ENCODE measurements around the gene ATRNL1. TPM values are rescaled to one million over a fixed set of nuclear protein-coding genes. Genes with fewer than 3 reads are reported as not detected.

ATRNL1 gene
- total RNA-seq, 1 donor from 2014 or later = 0.77 TPM

GRCh38 chr10:115593060-115593459 is 499.9 kb downstream of the ATRNL1 start:
- no peak for DNase-seq (ENCODE audit: low read depth in 2 of 2)

- no peak for DNase-seq (ENCODE audit: low read depth in 2 of 2)
Measured at GRCh38 chr10:115604627-115605026, 511.5 kb downstream of the ATRNL1 start.

- no peak for DNase-seq (ENCODE audit: low read depth in 2 of 2)
Measured at GRCh38 chr10:115606086-115606485, 512.9 kb downstream of the ATRNL1 start.

- DNase-seq (ENCODE audit: low read depth in 2 of 2) = no peak
Measured at GRCh38 chr10:115606741-115607140, 513.6 kb downstream of the ATRNL1 start.

GRCh38 chr10:115624448-115624847 is 531.3 kb downstream of the ATRNL1 start:
- no peak for DNase-seq (ENCODE audit: low read depth in 2 of 2)

GRCh38 chr10:115628616-115629015 is 535.5 kb downstream of the ATRNL1 start:
- DNase-seq (ENCODE audit: low read depth in 2 of 2) = no peak

- DNase-seq (ENCODE audit: low read depth in 2 of 2) = no peak
Measured at GRCh38 chr10:115638246-115638645, 545.1 kb downstream of the ATRNL1 start.

GRCh38 chr10:115649217-115649616 is 556.1 kb downstream of the ATRNL1 start:
- DNase-seq (ENCODE audit: low read depth in 2 of 2) = no peak

- DNase-seq (ENCODE audit: low read depth in 2 of 2) = no peak
Measured at GRCh38 chr10:115653473-115653872, 560.3 kb downstream of the ATRNL1 start.

- no peak for DNase-seq (ENCODE audit: low read depth in 2 of 2)
Measured at GRCh38 chr10:115654961-115655360, 561.8 kb downstream of the ATRNL1 start.

GRCh38 chr10:115657161-115657860 is 564.1 kb downstream of the ATRNL1 start:
- DNase-seq (ENCODE audit: low read depth in 2 of 2) = no peak

- no peak for DNase-seq (ENCODE audit: low read depth in 2 of 2)
Measured at GRCh38 chr10:115659616-115660015, 566.5 kb downstream of the ATRNL1 start.

- DNase-seq (ENCODE audit: low read depth in 2 of 2) = no peak
Measured at GRCh38 chr10:115660391-115660790, 567.2 kb downstream of the ATRNL1 start.

GRCh38 chr10:115662422-115662821 is 569.3 kb downstream of the ATRNL1 start:
- no peak for DNase-seq (ENCODE audit: low read depth in 2 of 2)

- no peak for DNase-seq (ENCODE audit: low read depth in 2 of 2)
Measured at GRCh38 chr10:115665549-115665948, 572.4 kb downstream of the ATRNL1 start.

- DNase-seq (ENCODE audit: low read depth in 2 of 2) = no peak
Measured at GRCh38 chr10:115674496-115674895, 581.3 kb downstream of the ATRNL1 start.

GRCh38 chr10:115696747-115697146 is 603.6 kb downstream of the ATRNL1 start:
- no peak for DNase-seq (ENCODE audit: low read depth in 2 of 2)

GRCh38 chr10:115706026-115706425 is 612.9 kb downstream of the ATRNL1 start:
- DNase-seq (ENCODE audit: low read depth in 2 of 2) = no peak

- DNase-seq (ENCODE audit: low read depth in 2 of 2) = peak; percentile 34 to 39
Measured at GRCh38 chr10:115706488-115707076, 613.4 kb downstream of the ATRNL1 start.

- DNase-seq (ENCODE audit: low read depth in 2 of 2) = no peak
Measured at GRCh38 chr10:115710136-115710535, 617.0 kb downstream of the ATRNL1 start.

- DNase-seq (ENCODE audit: low read depth in 2 of 2) = no peak
Measured at GRCh38 chr10:115711306-115711705, 618.1 kb downstream of the ATRNL1 start.

GRCh38 chr10:115720121-115720520 is 627.0 kb downstream of the ATRNL1 start:
- no peak for DNase-seq (ENCODE audit: low read depth in 2 of 2)

GRCh38 chr10:115727129-115727528 is 634.0 kb downstream of the ATRNL1 start:
- no peak for DNase-seq (ENCODE audit: low read depth in 2 of 2)
